H9 (cell line): ENCODE data around the gene IST1. TPM values are rescaled to one million over a fixed set of nuclear protein-coding genes. Genes with fewer than 3 reads are reported as not detected.

Source experiments
- DNase-seq: peaks from one replicate; pipeline ENCODE4 v3.0.0-alpha.2; 2017
- H2AFZ ChIP-seq: one replicate; pipeline ENCODE4 v1.6.1; 2013; ENCODE audit warnings: mild to moderate bottlenecking, low read length, control low read depth, moderate library complexity
- H2AK5ac ChIP-seq: 2 replicates; pipeline ENCODE4 v1.6.1; 2013; ENCODE audit warnings: low read length, control low read depth, mixed read lengths; ENCODE audit not compliant: insufficient read length
- H2BK120ac ChIP-seq: one replicate; pipeline ENCODE4 v1.6.1; 2013; ENCODE audit warnings: low read depth, mild to moderate bottlenecking, low read length, control low read depth, inconsistent platforms; ENCODE audit not compliant: poor library complexity, severe bottlenecking
- H2BK12ac ChIP-seq: 2 replicates; pipeline ENCODE4 v1.6.1; 2013; ENCODE audit warnings: low read length, control low read depth, mixed read lengths, low read depth; ENCODE audit not compliant: insufficient read length
- H2BK15ac ChIP-seq: 2 replicates; pipeline ENCODE4 v1.6.1; 2013; ENCODE audit warnings: low read depth, low read length, control low read depth
- H2BK20ac ChIP-seq: one replicate; pipeline ENCODE4 v1.6.1; 2013; ENCODE audit warnings: low read depth, mild to moderate bottlenecking, low read length, control low read depth, inconsistent platforms; ENCODE audit not compliant: poor library complexity, severe bottlenecking
- H2BK5ac ChIP-seq: 2 replicates; pipeline ENCODE4 v1.6.1; 2013; ENCODE audit warnings: low read length, control low read depth, mixed read lengths; ENCODE audit not compliant: insufficient read length
- H3K14ac ChIP-seq: 2 replicates; pipeline ENCODE4 v1.6.1; 2013; ENCODE audit warnings: low read length, control low read depth; ENCODE audit not compliant: insufficient read depth
- H3K18ac ChIP-seq: 2 replicates; pipeline ENCODE4 v1.6.1; 2013; ENCODE audit warnings: low read depth, mild to moderate bottlenecking, mixed read lengths, low read length, control low read depth; ENCODE audit not compliant: insufficient read length
- H3K23ac ChIP-seq: 2 replicates; pipeline ENCODE4 v1.6.1; 2013; ENCODE audit warnings: low read length, control low read depth, mixed read lengths, low read depth; ENCODE audit not compliant: insufficient read length
- H3K23me2 ChIP-seq: 2 replicates; pipeline ENCODE4 v1.6.1; 2013; ENCODE audit warnings: low read depth, mild to moderate bottlenecking, mixed read lengths, low read length, control low read depth; ENCODE audit not compliant: insufficient read length, poor library complexity, severe bottlenecking
- H3K27ac ChIP-seq: 2 replicates; pipeline ENCODE4 v1.5.1; 2013; ENCODE audit warnings: low read length, control low read depth, mixed read lengths, low read depth; ENCODE audit not compliant: insufficient read length
- H3K27me3 ChIP-seq: 2 replicates; pipeline ENCODE4 v1.6.1; 2013; ENCODE audit warnings: low read length, control low read depth, inconsistent platforms; ENCODE audit not compliant: insufficient read depth
- H3K4ac ChIP-seq: 2 replicates; pipeline ENCODE4 v1.6.1; 2013; ENCODE audit warnings: low read depth, mild to moderate bottlenecking, control low read depth, inconsistent platforms, low read length, moderate library complexity
- H3K4me1 ChIP-seq: 2 replicates; pipeline ENCODE4 v1.6.1; 2013; ENCODE audit warnings: low read length, control low read depth, inconsistent platforms; ENCODE audit not compliant: insufficient read depth
- H3K4me2 ChIP-seq: 2 replicates; pipeline ENCODE4 v1.6.1; 2013; ENCODE audit warnings: low read length, control low read depth, mixed read lengths; ENCODE audit not compliant: insufficient read length, insufficient read depth
- H3K56ac ChIP-seq: 2 replicates; pipeline ENCODE4 v1.6.1; 2013; ENCODE audit warnings: low read depth, mild to moderate bottlenecking, mixed read lengths, low read length, control low read depth; ENCODE audit not compliant: insufficient read length
- H3K79me1 ChIP-seq: 2 replicates; pipeline ENCODE4 v1.6.1; 2013; ENCODE audit warnings: low read depth, mild to moderate bottlenecking, moderate library complexity, low read length, control low read depth, inconsistent platforms; ENCODE audit not compliant: insufficient read depth, poor library complexity, severe bottlenecking
- H3K79me2 ChIP-seq: 2 replicates; pipeline ENCODE4 v1.6.1; 2013; ENCODE audit warnings: low read length, control low read depth, inconsistent platforms; ENCODE audit not compliant: insufficient read depth
- H3K9ac ChIP-seq: 2 replicates; pipeline ENCODE4 v1.6.1; 2013; ENCODE audit warnings: low read length, control low read depth, mixed read lengths; ENCODE audit not compliant: insufficient read length; ENCODE audit errors: extremely low read depth
- H3K9me3 ChIP-seq: one replicate; pipeline ENCODE4 v1.6.1; 2013; ENCODE audit warnings: low read depth, low read length, inconsistent platforms; ENCODE audit not compliant: control insufficient read depth
- H3T11ph ChIP-seq: one replicate; pipeline ENCODE4 v1.6.1; 2013; ENCODE audit warnings: mild to moderate bottlenecking, low read length, control low read depth, inconsistent platforms
- H4K20me1 ChIP-seq: one replicate; pipeline ENCODE4 v1.6.1; 2013; ENCODE audit not compliant: control insufficient read depth, insufficient read length, insufficient read depth
- H4K5ac ChIP-seq: 2 replicates; pipeline ENCODE4 v1.6.1; 2013; ENCODE audit warnings: low read depth, mild to moderate bottlenecking, mixed read lengths, low read length, control low read depth; ENCODE audit not compliant: insufficient read length
- H4K8ac ChIP-seq: replicated peaks from 2 replicates; pipeline ENCODE4 v1.6.1; 2013; ENCODE audit warnings: low read length, control low read depth, mixed read lengths, low read depth; ENCODE audit not compliant: insufficient read length
- H4K91ac ChIP-seq: 2 replicates; pipeline ENCODE4 v1.6.1; 2013; ENCODE audit warnings: low read depth, mild to moderate bottlenecking, moderate library complexity, mixed read lengths, low read length, control low read depth; ENCODE audit not compliant: insufficient read length
- H3K27ac Mint-ChIP-seq, 3 experiments: 2 replicates in 2 of 3; 3 replicates in 1 of 3; pipeline ENCODE4 v1.8.0; 2020 to 2021; ENCODE audit warnings: mixed read lengths in 3 of 3, mild to moderate bottlenecking in 1 of 3, moderate library complexity in 1 of 3
- H3K27me3 Mint-ChIP-seq: 2 replicates; pipeline ENCODE4 v1.8.0; 2021; ENCODE audit warnings: low read depth, mild to moderate bottlenecking, moderate library complexity, mixed read lengths
- H3K36me3 Mint-ChIP-seq, 3 experiments: 2 replicates in 2 of 3; 3 replicates in 1 of 3; pipeline ENCODE4 v1.8.0; 2020 to 2021; ENCODE audit warnings: low read depth in 3 of 3, mixed read lengths in 3 of 3; ENCODE audit not compliant: insufficient read depth in 1 of 3
- H3K4me1 Mint-ChIP-seq, 2 experiments: 2 replicates each; pipeline ENCODE4 v1.8.0; 2020; ENCODE audit warnings: mixed read lengths in 2 of 2
- H3K4me3 Mint-ChIP-seq, 2 experiments: 2 replicates in 1 of 2; 3 replicates in 1 of 2; pipeline ENCODE4 v1.8.0; 2020 to 2021; ENCODE audit warnings: mild to moderate bottlenecking in 2 of 2, mixed read lengths in 2 of 2, moderate library complexity in 1 of 2
- H3K9me3 Mint-ChIP-seq, 2 experiments: 2 replicates in 1 of 2; 3 replicates in 1 of 2; pipeline ENCODE4 v1.8.0; 2020; ENCODE audit warnings: mild to moderate bottlenecking in 2 of 2, mixed read lengths in 2 of 2, moderate library complexity in 1 of 2
- CTCF ChIP-seq: fragments of 200-600 bp; sonication (generic); conservative IDR thresholded peaks from 3 replicates; pipeline ENCODE4 v1.8.0; 2021; ENCODE audit warnings: antibody characterized with exemption, mild to moderate bottlenecking
- WGBS: extraction: QIAGEN DNeasy Blood & Tissue Kit; methylation state at CpG from one replicate; pipeline ENCODE4 v1.1.7; 2013; ENCODE audit warnings: missing lambda C conversion rate, low lambda C conversion rate, mixed read lengths; ENCODE audit not compliant: insufficient read length; ENCODE audit errors: extremely low coverage; 5-methylcytosine and 5-hydroxymethylcytosine counted together
- total RNA-seq: library from RNA; stranded (reverse); gene quantifications from 2 replicates; pipeline ENCODE4 v1.2.1, GENCODE V29; 2021

Gene IST1
- total RNA-seq, 1 experiment from 2014 or later: 263 TPM

DNA sequence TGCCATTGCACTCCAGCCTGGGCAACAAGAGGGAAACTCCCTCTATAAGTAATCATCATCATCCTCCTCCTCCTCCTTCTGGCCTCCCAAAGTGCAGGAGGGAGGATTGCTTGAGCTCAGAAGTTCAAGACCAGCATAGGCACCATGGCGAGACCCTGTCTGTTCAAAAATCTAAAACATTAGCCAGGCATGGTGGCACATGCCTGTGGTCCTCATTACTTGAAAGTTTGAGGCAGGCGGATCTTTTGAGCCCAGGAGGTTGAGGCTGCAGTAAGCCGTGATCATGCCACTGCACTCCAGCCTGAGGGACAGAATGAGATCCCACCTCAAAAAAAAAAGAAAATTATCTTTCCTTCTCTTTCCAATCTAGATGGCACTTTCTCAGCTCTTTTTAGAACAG is 77.0 kb downstream of the IST1 start:
- Histone ChIP-seq H2BK12ac (no peak overlapping the region), H3K23ac (no peak overlapping the region), H4K5ac (no peak overlapping the region), H3K27me3 (no peaks in the 10 kb centered on the region), H3K9ac (no peak overlapping the region), H3K56ac (no peak overlapping the region), H3K4ac (no peak overlapping the region), H3T11ph (no peak overlapping the region), H3K79me1 (no peaks in the 10 kb centered on the region), H4K8ac (no peak overlapping the region), H2BK120ac (no peak overlapping the region), H3K23me2 (no peaks in the 10 kb centered on the region), H2AK5ac (no peak overlapping the region), H3K4me1 (no peaks in the 10 kb centered on the region), H3K9me3 (no peaks in the 10 kb centered on the region), H3K18ac (no peak overlapping the region), H2BK20ac (no peak overlapping the region), H3K79me2 (no peaks in the 10 kb centered on the region), H2BK5ac (no peak overlapping the region), H2BK15ac (no peak overlapping the region), H2AFZ (no peak overlapping the region), H3K4me2 (no peak overlapping the region), H3K27ac (no peak overlapping the region), H3K14ac (no peak overlapping the region), H4K91ac (no peak overlapping the region), H4K20me1 (no peaks in the 10 kb centered on the region)
- WGBS: no CpG with 5 or more reads among the region's 3 CpGs
- H3K27me3 Mint-ChIP-seq: no peaks in the 10 kb centered on the region; the same call in 1 of the 2 replicates
- H3K36me3 Mint-ChIP-seq: no peaks in the 10 kb centered on the region
- no peak overlapping the region for H3K27ac Mint-ChIP-seq
- no peaks in the 10 kb centered on the region for H3K9me3 Mint-ChIP-seq
- TF ChIP-seq CTCF: no peak
- no peak for DNase-seq
- no peaks in the 10 kb centered on the region for H3K4me1 Mint-ChIP-seq
- no peak overlapping the region for H3K4me3 Mint-ChIP-seq
